Gastroesophageal sphincter (tissue), 4 donors: ENCODE results near the gene PANX2. TPM values are rescaled to one million over a fixed set of nuclear protein-coding genes. Genes with fewer than 3 reads are reported as not detected.

Source experiments
- ATAC-seq: fragments of 150-250 bp; one replicate; pipeline ENCODE4 v1.9.1; 2016; ENCODE audit warnings: mild to moderate bottlenecking, moderate library complexity
- H3K27ac ChIP-seq, 4 donors: fragments of 200-600 bp; sonication (generic) in 3 of 4; 1 replicate in 3 of 4; 2 replicates in 1 of 4; pipeline ENCODE4 v1.5.1; 2016 to 2019
- H3K27me3 ChIP-seq: fragments of 200-600 bp; sonication (generic); one replicate; pipeline ENCODE4 v1.5.1; 2019
- H3K36me3 ChIP-seq, 2 donors: fragments of 200-600 bp; sonication (generic); one replicate each; pipeline ENCODE4 v1.5.1; 2019; ENCODE audit warnings: control low read depth in 1 of 2
- H3K4me1 ChIP-seq, 3 donors: fragments of 200-600 bp; sonication (generic); 1 replicate in 2 of 3; 2 replicates in 1 of 3; pipeline ENCODE4 v1.5.1; 2016 to 2019; ENCODE audit warnings: control low read depth in 2 of 3
- H3K4me3 ChIP-seq, 2 donors: fragments of 200-600 bp; sonication (generic); one replicate each; pipeline ENCODE4 v1.5.1; 2019; ENCODE audit warnings: mild to moderate bottlenecking in 1 of 2, moderate library complexity in 1 of 2
- H3K9me3 ChIP-seq, 3 donors: fragments of 200-600 bp; sonication (generic); one replicate each; pipeline ENCODE4 v1.5.1; 2017 to 2019; ENCODE audit warnings: control low read depth in 2 of 3
- CTCF ChIP-seq, 4 experiments: fragments of 200-600 bp in 2 of 4; fragments of 450-650 bp in 2 of 4; sonication (generic) in 1 of 4; IDR thresholded peaks; one replicate each; pipeline ENCODE4 v1.5.1; 2017 to 2019; ENCODE audit warnings: antibody characterized with exemption in 4 of 4, mild to moderate bottlenecking in 2 of 4, moderate library complexity in 2 of 4
- EP300 ChIP-seq: sonication (generic); formaldehyde crosslinking; IDR thresholded peaks from one replicate; pipeline ENCODE4 v1.6.1; 2017; ENCODE audit warnings: antibody characterized with exemption, mild to moderate bottlenecking
- POLR2A ChIP-seq, 2 donors: fragments of 450-650 bp; IDR thresholded peaks; one replicate each; pipeline ENCODE4 v1.6.1; 2017; ENCODE audit warnings: antibody characterized with exemption in 2 of 2, mild to moderate bottlenecking in 2 of 2, moderate library complexity in 1 of 2
- POLR2AphosphoS5 ChIP-seq: sonication (generic); formaldehyde crosslinking; IDR thresholded peaks from one replicate; pipeline ENCODE4 v1.6.1; 2017; ENCODE audit warnings: antibody characterized with exemption
- WGBS, 2 donors: methylation state at CpG; one replicate each; pipeline ENCODE4 v1.1.5; 2018; ENCODE audit warnings: low coverage in 1 of 2; 5-methylcytosine and 5-hydroxymethylcytosine counted together
- total RNA-seq, 4 donors: library from RNA; depleted of rRNA; stranded (reverse); fragments of >200 nt; gene quantifications; one replicate each; pipeline ENCODE4 v1.1.0, GENCODE V29; 2016

The PANX2 gene
- total RNA-seq, 4 donors from 2014 or later = 0.13 to 0.46 TPM; not detected in 2

- no CpG with 5 or more reads among the region's 6 CpGs for WGBS, 2 donors
- peaks cover 0 to 19% (median 4%) of the 10 kb centered on the region in 3 donors for H3K4me1 ChIP-seq
These were observed 3.4 kb downstream of the PANX2 start for GRCh38 chr22:50173983-50174355.

GRCh38 chr22:50174382-50175190 lies 4.1 kb downstream of the PANX2 start:
- Histone ChIP-seq H3K9me3 (no peaks in the 10 kb centered on the region), H3K4me3 (no peak overlapping the region), H3K27me3 (peaks cover 94% of the 10 kb centered on the region), H3K36me3 (no peaks in the 10 kb centered on the region), H3K27ac (no peak overlapping the region), H3K4me1 (peaks cover 0 to 13% (median 4%) of the 10 kb centered on the region in 3 donors)
- TF ChIP-seq CTCF (IDR thresholded peaks at IDR 0.05) (no peak), POLR2A (IDR thresholded peaks at IDR 0.05) (no peak), EP300 (no peak), POLR2AphosphoS5 (no peak)
- no peak for ATAC-seq
- no CpG with 5 or more reads among the region's 27 CpGs for WGBS, 2 donors

More at GRCh38 chr22:50173983-50174355, 3.4 kb downstream of the PANX2 start:
- Histone ChIP-seq H3K27me3 (peaks cover 94% of the 10 kb centered on the region), H3K27ac (no peak overlapping the region), H3K36me3 (no peaks in the 10 kb centered on the region), H3K4me3 (no peak overlapping the region), H3K9me3 (no peaks in the 10 kb centered on the region)
- ATAC-seq = no peak
- TF ChIP-seq EP300 = no peak
- no peak for TF ChIP-seq POLR2AphosphoS5
- TF ChIP-seq POLR2A (IDR thresholded peaks at IDR 0.05) = no peak
- no peak for TF ChIP-seq CTCF (IDR thresholded peaks at IDR 0.05)

DNA sequence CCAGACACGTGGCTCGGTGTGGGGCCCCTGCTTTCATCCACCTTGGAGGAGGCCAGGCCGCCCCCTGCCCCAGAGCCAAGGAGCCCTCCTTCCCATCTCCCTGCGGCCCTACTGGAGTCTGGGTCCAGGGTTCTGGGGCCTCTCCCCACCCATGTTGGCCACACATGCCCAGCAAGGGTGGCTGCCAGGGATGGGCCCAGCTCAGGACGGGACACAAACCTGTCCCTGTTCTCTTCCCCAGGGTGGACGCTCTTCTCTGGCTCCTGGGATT lies 4.6 kb downstream of the PANX2 start:
- no peak for TF ChIP-seq EP300
- TF ChIP-seq POLR2AphosphoS5 = no peak
- Histone ChIP-seq H3K36me3 (no peaks in the 10 kb centered on the region), H3K9me3 (no peaks in the 10 kb centered on the region), H3K27me3 (peaks cover 94% of the 10 kb centered on the region), H3K4me3 (no peak overlapping the region), H3K4me1 (peaks cover 0 to 8% (median 4%) of the 10 kb centered on the region in 3 donors), H3K27ac (no peak overlapping the region)
- 67% methylated on average over 1 of the region's 6 CpGs; no CpG with 5 or more reads in 1 of the 2 donors for WGBS, 2 donors
- ATAC-seq = no peak

DNA sequence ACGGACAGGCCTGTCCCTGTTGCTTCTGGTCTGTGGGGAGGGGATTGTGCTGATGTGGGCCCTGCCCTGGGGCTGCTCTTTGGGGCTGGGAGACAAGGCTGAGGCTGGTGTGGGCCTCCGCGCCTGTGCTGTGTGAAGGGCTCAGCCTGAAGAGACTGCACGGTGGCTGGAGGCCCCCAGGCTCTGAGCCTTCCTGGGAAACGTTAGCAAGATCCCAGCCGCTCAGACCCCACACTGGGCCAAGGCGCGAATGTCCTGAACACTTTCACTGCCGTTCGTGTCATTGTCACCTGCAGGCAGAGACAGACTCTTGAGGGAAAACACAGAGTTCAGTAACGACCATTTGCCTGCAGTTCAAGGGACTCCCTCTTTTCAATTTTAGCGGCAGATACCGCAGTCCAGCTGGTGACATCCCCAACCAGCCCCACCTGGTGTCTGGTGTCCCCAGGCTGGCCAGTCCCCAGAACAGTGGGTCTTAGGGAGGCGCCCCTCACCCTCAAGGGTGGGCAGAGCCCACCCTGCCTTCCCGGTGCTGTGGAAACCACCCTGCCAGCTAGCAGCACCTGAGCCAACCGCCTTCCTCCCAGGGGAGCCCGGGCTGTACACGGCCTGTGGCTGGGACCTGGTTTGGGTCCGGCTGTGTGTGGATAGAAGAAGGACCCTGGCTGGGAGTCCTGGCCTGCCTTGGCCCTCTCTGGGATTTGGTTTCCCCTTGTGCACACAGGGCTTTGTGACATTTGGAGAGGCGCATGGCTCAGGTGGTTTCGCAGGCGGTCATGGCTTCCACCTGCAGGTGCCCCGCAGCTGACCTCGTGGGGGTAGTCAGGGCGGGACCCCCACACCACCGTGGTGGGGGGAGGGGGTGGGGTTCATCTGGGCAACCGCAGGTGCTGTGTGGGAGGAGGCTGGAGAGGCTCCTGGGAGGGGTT lies 5.7 kb downstream of the PANX2 start:
- Histone ChIP-seq H3K27me3 (peaks cover 97% of the 10 kb centered on the region), H3K9me3 (no peaks in the 10 kb centered on the region), H3K4me1 (peaks cover 0 to 2% (median 0%) of the 10 kb centered on the region in 3 donors), H3K4me3 (no peak overlapping the region), H3K36me3 (no peaks in the 10 kb centered on the region), H3K27ac (no peak overlapping the region)
- no CpG with 5 or more reads among the region's 27 CpGs for WGBS, 2 donors
- TF ChIP-seq POLR2AphosphoS5 (no peak), EP300 (no peak), CTCF (IDR thresholded peaks at IDR 0.05) (no peak), POLR2A (IDR thresholded peaks at IDR 0.05) (no peak)
- no peak for ATAC-seq

GRCh38 chr22:50176850-50177536 lies 6.5 kb downstream of the PANX2 start:
- no peak for ATAC-seq
- 94 to 95% methylated on average over 13 to 40 of the region's 76 CpGs for WGBS, 2 donors
- TF ChIP-seq EP300 (no peak), CTCF (IDR thresholded peaks at IDR 0.05) (no peak), POLR2A (IDR thresholded peaks at IDR 0.05) (no peak), POLR2AphosphoS5 (no peak)
- peaks cover 90% of the 10 kb centered on the region for H3K27me3 ChIP-seq
- H3K4me3 ChIP-seq = no peak overlapping the region
- H3K36me3 ChIP-seq = no peaks in the 10 kb centered on the region
- no peak overlapping the region for H3K27ac ChIP-seq
- no peaks in the 10 kb centered on the region for H3K9me3 ChIP-seq
- H3K4me1 ChIP-seq = no peaks in the 10 kb centered on the region
